Activated naive CD8-positive, alpha-beta T cell (primary cell): ENCODE measurements around the gene KSR1.

Source experiments
- H3K27ac Mint-ChIP-seq: one replicate; pipeline ENCODE4 v1.8.0; 2021; ENCODE audit warnings: mixed read lengths
- H3K27me3 Mint-ChIP-seq: one replicate; pipeline ENCODE4 v1.8.0; 2021; ENCODE audit warnings: mixed read lengths
- H3K36me3 Mint-ChIP-seq: one replicate; pipeline ENCODE4 v1.8.0; 2021; ENCODE audit warnings: mixed read lengths
- H3K4me1 Mint-ChIP-seq: one replicate; pipeline ENCODE4 v1.8.0; 2021; ENCODE audit warnings: low read depth, mixed read lengths
- H3K4me3 Mint-ChIP-seq: one replicate; pipeline ENCODE4 v1.8.0; 2021; ENCODE audit warnings: mild to moderate bottlenecking, mixed read lengths
- H3K9me3 Mint-ChIP-seq: one replicate; pipeline ENCODE4 v1.8.0; 2021; ENCODE audit warnings: low read depth, mixed read lengths

KSR1 gene

GRCh38 chr17:27568216-27568615 is 112.0 kb downstream of the KSR1 start:
- no peaks in the 10 kb centered on the region for H3K9me3 Mint-ChIP-seq
- no peak overlapping the region for H3K27ac Mint-ChIP-seq
- peaks cover 46% of the 10 kb centered on the region for H3K4me1 Mint-ChIP-seq
- H3K27me3 Mint-ChIP-seq, result no peaks in the 10 kb centered on the region
- peaks cover 3% of the 10 kb centered on the region for H3K36me3 Mint-ChIP-seq
- no peak overlapping the region for H3K4me3 Mint-ChIP-seq

GRCh38 chr17:27568811-27569210 is 112.6 kb downstream of the KSR1 start:
- no peak overlapping the region for H3K27ac Mint-ChIP-seq
- H3K36me3 Mint-ChIP-seq, result peaks cover 3% of the 10 kb centered on the region
- no peaks in the 10 kb centered on the region for H3K9me3 Mint-ChIP-seq
- H3K4me1 Mint-ChIP-seq, result peaks cover 46% of the 10 kb centered on the region
- no peaks in the 10 kb centered on the region for H3K27me3 Mint-ChIP-seq
- H3K4me3 Mint-ChIP-seq, result no peak overlapping the region

- Mint-ChIP-seq H3K36me3 (peaks cover 4% of the 10 kb centered on the region), H3K27ac (peak overlapping the region; percentile 8), H3K4me3 (no peak overlapping the region), H3K9me3 (no peaks in the 10 kb centered on the region), H3K4me1 (peaks cover 49% of the 10 kb centered on the region), H3K27me3 (no peaks in the 10 kb centered on the region)
These were observed 113.0 kb downstream of the KSR1 start for GRCh38 chr17:27569257-27569722.

DNA sequence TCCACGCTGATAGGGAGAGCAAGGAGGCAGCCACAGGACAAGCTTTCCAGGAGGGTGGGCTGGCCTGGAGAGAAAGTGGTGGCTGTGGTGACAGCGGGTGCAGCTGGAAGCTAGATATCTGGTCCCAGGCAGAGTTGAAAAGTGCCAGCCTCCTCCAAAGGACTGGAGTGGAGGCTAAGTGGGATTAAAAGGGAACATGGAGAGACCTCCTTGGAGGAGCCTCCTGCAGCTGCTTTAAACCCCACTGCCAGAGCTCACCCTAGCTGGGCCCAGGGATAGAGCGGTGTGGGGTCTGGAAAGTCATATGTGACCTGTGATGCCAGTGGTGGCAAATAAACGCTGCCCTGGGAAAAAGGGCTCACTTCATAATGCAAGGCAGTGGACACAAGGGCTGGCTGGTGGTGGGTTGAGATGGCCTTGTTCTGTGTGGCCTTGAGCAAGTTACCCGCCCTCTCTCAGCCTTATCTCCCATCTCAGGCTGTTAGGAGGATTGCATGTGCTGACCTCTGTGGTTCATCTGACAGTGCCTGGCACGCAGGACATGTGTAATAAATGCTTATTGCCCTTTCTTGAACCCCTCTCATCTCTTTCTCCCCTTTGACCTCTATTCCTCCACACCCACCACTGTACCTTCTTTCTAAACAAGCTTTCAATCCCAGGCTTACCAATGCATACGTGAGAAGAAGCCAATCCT is 113.8 kb downstream of the KSR1 start:
- no peak overlapping the region for H3K4me3 Mint-ChIP-seq
- no peak overlapping the region for H3K27ac Mint-ChIP-seq
- H3K27me3 Mint-ChIP-seq, result no peaks in the 10 kb centered on the region
- H3K36me3 Mint-ChIP-seq, result peaks cover 2% of the 10 kb centered on the region
- H3K9me3 Mint-ChIP-seq, result no peaks in the 10 kb centered on the region
- H3K4me1 Mint-ChIP-seq, result peaks cover 50% of the 10 kb centered on the region

DNA sequence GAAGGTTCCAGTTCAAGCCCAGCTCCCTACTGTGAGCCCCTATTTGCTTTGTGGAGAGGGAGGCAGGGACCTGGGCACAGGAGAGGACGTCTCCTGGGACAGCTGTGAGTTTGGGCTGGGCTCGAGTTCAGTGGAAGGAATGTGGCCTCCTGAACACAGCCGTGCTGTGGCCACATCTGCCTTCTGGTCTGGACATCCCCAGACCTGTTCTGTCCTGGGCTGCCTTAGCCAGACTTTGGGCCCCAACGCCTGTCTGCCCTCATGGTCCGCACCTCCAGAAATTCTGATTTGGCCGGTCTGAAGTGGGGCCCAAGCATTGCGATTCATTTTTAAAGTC is 114.3 kb downstream of the KSR1 start:
- no peaks in the 10 kb centered on the region for H3K9me3 Mint-ChIP-seq
- peaks cover 49% of the 10 kb centered on the region for H3K4me1 Mint-ChIP-seq
- no peaks in the 10 kb centered on the region for H3K27me3 Mint-ChIP-seq
- H3K27ac Mint-ChIP-seq, result no peak overlapping the region
- peaks cover 2% of the 10 kb centered on the region for H3K36me3 Mint-ChIP-seq
- no peak overlapping the region for H3K4me3 Mint-ChIP-seq

GRCh38 chr17:27571563-27572352 is 115.5 kb downstream of the KSR1 start:
- Mint-ChIP-seq H3K9me3 (no peaks in the 10 kb centered on the region), H3K36me3 (peaks cover 4% of the 10 kb centered on the region), H3K4me1 (peaks cover 47% of the 10 kb centered on the region), H3K27me3 (no peaks in the 10 kb centered on the region), H3K4me3 (no peak overlapping the region), H3K27ac (no peak overlapping the region)

DNA sequence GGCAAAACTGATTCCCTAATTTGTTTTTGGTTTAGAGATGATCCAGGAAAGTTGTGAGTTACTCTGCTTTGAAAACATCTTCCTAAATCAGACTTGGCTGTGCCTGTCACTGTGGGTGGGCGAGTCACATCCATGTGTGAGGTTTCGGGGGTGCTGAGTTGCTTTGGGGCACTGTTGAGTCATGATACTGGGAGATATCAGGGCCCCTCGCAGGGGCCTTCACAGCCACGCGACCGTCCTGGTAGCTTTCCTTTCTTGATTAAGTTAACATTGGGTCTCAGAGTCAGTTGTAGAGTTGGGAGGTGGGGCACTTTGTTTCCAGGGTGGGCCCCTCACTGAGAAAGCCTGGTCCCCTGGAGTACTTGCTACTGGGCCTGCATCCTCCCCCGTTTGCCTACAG is 116.4 kb downstream of the KSR1 start:
- Mint-ChIP-seq H3K9me3 (no peaks in the 10 kb centered on the region), H3K4me3 (peak overlapping the region; percentile 64), H3K4me1 (peaks cover 49% of the 10 kb centered on the region), H3K27me3 (no peaks in the 10 kb centered on the region), H3K27ac (peak overlapping the region; percentile 91), H3K36me3 (peaks cover 7% of the 10 kb centered on the region)

DNA sequence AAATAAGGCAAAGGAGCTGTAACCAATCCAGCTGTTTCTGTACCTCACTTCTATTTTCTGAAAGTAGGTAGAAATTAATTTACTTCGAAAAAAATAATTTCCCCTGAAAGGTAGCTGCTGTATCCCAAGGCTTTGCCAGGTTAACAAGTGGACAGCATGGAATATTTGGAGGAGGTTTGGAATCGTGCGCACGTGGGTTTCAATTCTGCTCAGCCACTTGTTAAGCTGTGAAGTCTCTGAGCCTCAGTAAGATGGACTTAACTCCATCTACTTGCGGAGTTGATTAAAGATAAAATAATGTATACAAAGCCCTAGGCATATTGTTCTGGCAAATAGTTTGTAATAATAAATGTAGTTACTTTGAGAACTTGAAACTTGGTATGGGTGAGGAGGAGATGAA is 117.3 kb downstream of the KSR1 start:
- H3K4me3 Mint-ChIP-seq, result peak overlapping the region; percentile 34
- peak overlapping the region; percentile 68 for H3K27ac Mint-ChIP-seq

DNA sequence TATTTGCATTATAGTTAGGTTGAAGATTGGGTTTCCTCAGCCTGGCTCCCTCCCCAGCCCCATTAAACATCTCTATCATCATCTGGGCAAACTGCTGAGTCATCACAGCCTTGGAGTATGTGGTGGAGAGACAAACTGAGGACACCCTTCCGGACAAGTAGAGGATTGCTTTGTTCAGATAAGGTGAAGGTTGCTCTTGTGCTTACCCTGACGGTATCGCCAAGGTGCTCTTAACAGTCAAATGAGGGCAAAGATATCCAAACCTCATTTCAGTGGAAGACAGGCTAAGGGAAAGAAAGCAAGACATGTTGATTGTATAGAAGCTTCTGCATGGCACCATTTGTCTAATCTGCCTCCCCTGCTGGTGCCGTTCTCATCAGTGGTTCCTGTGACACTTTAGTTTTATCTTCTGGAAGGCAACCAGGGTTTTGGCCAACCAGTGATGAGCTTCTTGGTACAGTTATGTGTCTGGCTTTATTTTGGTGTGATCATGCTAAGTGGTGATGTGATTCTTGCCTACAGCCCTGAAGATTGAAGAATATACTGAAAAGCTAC is 117.8 kb downstream of the KSR1 start:
- Mint-ChIP-seq H3K4me3 (peak overlapping the region; percentile 34), H3K4me1 (peaks cover 58% of the 10 kb centered on the region), H3K9me3 (no peaks in the 10 kb centered on the region), H3K36me3 (peaks cover 9% of the 10 kb centered on the region), H3K27me3 (no peaks in the 10 kb centered on the region), H3K27ac (peak overlapping the region; percentile 68)

More for the DNA sequence above, 117.3 kb downstream of the KSR1 start:
- no peaks in the 10 kb centered on the region for H3K9me3 Mint-ChIP-seq
- H3K36me3 Mint-ChIP-seq, result peaks cover 7% of the 10 kb centered on the region
- H3K27me3 Mint-ChIP-seq, result no peaks in the 10 kb centered on the region
- peaks cover 55% of the 10 kb centered on the region for H3K4me1 Mint-ChIP-seq

DNA sequence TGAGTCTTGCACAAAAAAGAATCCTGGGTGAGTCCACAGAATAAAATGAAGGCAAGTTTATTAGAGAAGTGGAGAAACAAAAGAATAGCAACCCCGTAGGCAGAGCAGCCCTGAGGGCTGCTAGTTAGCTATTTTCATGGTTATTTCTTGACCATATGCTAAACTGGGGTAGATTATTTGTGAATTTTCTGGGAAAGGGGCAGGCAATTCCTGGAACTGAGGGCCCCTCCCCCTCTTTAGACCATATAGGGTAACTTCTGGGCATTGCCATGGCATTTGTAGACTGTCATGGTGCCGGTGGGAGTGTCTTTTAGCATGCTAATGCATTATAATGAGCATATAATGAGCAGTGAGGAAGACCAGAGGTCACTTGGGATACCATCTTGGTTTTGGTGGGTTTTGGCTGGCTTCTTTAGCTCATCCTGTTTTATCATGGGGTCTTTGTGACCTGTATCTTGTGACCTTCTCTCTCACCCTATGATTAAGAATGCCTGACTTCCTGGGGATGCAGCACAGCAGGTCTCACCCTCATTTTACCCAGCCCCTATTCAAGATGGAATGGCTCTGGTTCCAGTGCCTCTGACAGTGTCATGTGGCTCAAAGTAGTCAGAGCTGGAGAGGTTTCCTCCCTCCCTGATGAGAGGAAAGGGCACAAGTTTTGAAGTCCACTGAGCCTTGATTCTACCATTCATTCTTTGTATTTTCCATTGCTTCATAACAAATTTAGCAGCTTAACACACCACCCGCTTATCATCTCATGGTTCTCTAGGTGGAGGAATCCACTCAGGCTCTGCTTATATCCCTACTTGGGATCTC is 119.1 kb downstream of the KSR1 start:
- peaks cover 12% of the 10 kb centered on the region for H3K36me3 Mint-ChIP-seq
- peak overlapping the region; percentile 12 for H3K27ac Mint-ChIP-seq
- H3K4me3 Mint-ChIP-seq, result no peak overlapping the region
- no peaks in the 10 kb centered on the region for H3K9me3 Mint-ChIP-seq
- peaks cover 63% of the 10 kb centered on the region for H3K4me1 Mint-ChIP-seq
- no peaks in the 10 kb centered on the region for H3K27me3 Mint-ChIP-seq

DNA sequence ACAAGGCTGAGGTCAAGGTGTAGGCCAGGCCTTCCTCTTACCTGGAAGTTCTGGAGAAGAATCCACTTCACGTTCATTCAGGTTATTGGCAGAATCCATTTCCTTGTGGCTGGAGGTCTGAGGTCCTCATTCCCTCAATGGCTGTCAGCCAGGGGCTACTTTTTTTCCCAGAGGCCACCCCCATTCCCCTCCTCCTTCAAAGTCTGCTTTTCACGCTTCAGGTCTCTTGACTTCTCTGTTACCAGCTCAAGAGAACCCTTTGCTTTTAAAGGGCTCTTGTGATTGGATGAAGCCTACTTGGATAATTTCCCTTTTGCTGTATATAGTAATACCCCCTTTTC is 119.6 kb downstream of the KSR1 start:
- Mint-ChIP-seq H3K4me1 (peaks cover 63% of the 10 kb centered on the region), H3K4me3 (no peak overlapping the region), H3K9me3 (no peaks in the 10 kb centered on the region), H3K27ac (peak overlapping the region; percentile 8), H3K27me3 (no peaks in the 10 kb centered on the region), H3K36me3 (peaks cover 13% of the 10 kb centered on the region)

- peaks cover 60% of the 10 kb centered on the region for H3K4me1 Mint-ChIP-seq
- peaks cover 15% of the 10 kb centered on the region for H3K36me3 Mint-ChIP-seq
- peak overlapping the region; percentile 85 for H3K27ac Mint-ChIP-seq
- no peaks in the 10 kb centered on the region for H3K9me3 Mint-ChIP-seq
- H3K4me3 Mint-ChIP-seq, result no peak overlapping the region
- no peaks in the 10 kb centered on the region for H3K27me3 Mint-ChIP-seq
These were observed 120.3 kb downstream of the KSR1 start for GRCh38 chr17:27576477-27577083.

GRCh38 chr17:27577121-27577761 is 121.0 kb downstream of the KSR1 start:
- no peaks in the 10 kb centered on the region for H3K27me3 Mint-ChIP-seq
- no peak overlapping the region for H3K4me3 Mint-ChIP-seq
- H3K27ac Mint-ChIP-seq, result peak overlapping the region; percentile 85
- H3K36me3 Mint-ChIP-seq, result peaks cover 15% of the 10 kb centered on the region
- no peaks in the 10 kb centered on the region for H3K9me3 Mint-ChIP-seq
- H3K4me1 Mint-ChIP-seq, result peaks cover 58% of the 10 kb centered on the region
